WERI-Rb-1 (cell line): ENCODE results near the gene OR4N2.
"Not testable (repeated sequence)": the region's sequence is repeated elsewhere in the genome, so short reads cannot be mapped to it uniquely, and the experiment has no call there.

Experiments
- DNase-seq: peaks from one replicate; pipeline ENCODE4 v3.0.0-alpha.2; 2020
- H3K27ac ChIP-seq: fragments of 250-450 bp; sonication (Bioruptor Pico); 2 replicates; pipeline ENCODE4 v1.5.1; 2020; ENCODE audit warnings: mild to moderate bottlenecking, moderate library complexity
- H3K27me3 ChIP-seq: fragments of 250-450 bp; sonication (Bioruptor Pico); 2 replicates; pipeline ENCODE4 v1.5.1; 2021; ENCODE audit warnings: mild to moderate bottlenecking, low read depth, moderate library complexity; ENCODE audit not compliant: insufficient read depth, severe bottlenecking
- H3K36me3 ChIP-seq: fragments of 250-450 bp; sonication (Bioruptor Pico); 2 replicates; pipeline ENCODE4 v1.5.1; 2020; ENCODE audit warnings: mild to moderate bottlenecking, moderate library complexity
- H3K4me3 ChIP-seq: 2 replicates; pipeline ENCODE4 v1.5.1; 2011; ENCODE audit warnings: low read depth, mild to moderate bottlenecking, control low read depth, low read length
- H3K9me3 ChIP-seq: fragments of 250-450 bp; sonication (Bioruptor Pico); 2 replicates; pipeline ENCODE4 v1.5.1; 2021; ENCODE audit warnings: mild to moderate bottlenecking, moderate library complexity; ENCODE audit not compliant: severe bottlenecking
- CTCF ChIP-seq: IDR thresholded peaks from 2 replicates; pipeline ENCODE4 v1.5.1; 2011; ENCODE audit warnings: low read depth, mild to moderate bottlenecking, control low read depth, inconsistent platforms, low read length

OR4N2 gene

DNA sequence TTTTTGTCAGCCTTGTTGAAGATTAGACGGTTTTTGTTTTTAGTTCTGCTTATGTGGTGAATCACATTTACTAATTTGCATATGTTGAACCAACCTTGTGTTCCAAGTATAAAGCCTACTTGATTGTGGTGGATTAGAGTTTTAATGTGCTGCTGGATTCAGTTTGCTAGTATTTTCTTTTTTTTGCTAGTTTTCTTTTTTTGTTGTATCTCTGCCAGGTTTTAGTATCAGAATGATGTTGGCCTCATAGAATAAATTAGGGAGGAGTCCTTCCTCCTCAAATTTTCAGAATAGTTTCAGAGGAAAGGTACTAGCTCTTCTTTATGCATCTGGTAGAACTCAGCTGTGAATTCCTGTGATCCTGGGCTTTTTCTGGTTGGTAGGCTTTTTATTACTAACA, at the start of gene OR4N2:
Gene OR4N2 (plus strand): TSS at position 301 of the 400 bp plus-strand sequence. CDS start 23,679 bp downstream, outside the sequence.
- H3K27me3 ChIP-seq = peaks cover 44% of the 10 kb centered on the region
- H3K4me3 ChIP-seq, DNase-seq, H3K9me3 ChIP-seq, H3K36me3 ChIP-seq, H3K27ac ChIP-seq: not testable (repeated sequence)

GRCh38 chr14:19754172-19754571, 49.4 kb upstream of the OR4N2 start:
- Histone ChIP-seq H3K9me3 (no peaks in the 10 kb centered on the region), H3K36me3 (no peaks in the 10 kb centered on the region), H3K4me3 (no peak overlapping the region), H3K27me3 (peaks cover 15% of the 10 kb centered on the region), H3K27ac (no peak overlapping the region)
- DNase-seq = no peak
- no peak for TF ChIP-seq CTCF

DNA sequence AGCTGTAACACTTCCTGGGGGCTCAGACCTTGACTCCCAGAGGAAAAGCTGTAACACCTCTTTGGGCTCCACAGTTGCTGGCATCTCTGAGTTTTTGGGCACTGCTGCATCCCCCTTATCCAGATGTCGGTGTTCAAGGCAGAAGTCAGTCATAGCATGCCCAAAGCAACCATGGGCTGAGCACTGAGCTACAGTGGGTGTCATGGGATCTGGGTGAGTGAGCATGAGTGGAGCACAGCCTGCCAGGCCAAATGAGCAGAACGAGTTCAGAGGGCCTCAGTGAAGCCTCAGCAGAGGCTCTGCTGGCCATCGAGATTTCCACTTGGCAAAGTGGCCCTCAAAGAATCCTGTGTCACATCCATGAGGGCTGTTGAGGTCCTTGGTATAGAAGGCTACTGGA, 32.1 kb upstream of the OR4N2 start:
- not testable (repeated sequence) for H3K4me3 ChIP-seq, H3K9me3 ChIP-seq, H3K36me3 ChIP-seq, H3K27me3 ChIP-seq, DNase-seq, H3K27ac ChIP-seq

- no peaks in the 10 kb centered on the region for H3K36me3 ChIP-seq
- H3K9me3 ChIP-seq = peaks cover 2% of the 10 kb centered on the region
- TF ChIP-seq CTCF = no peak
- no peak for DNase-seq
- H3K27ac ChIP-seq = no peak overlapping the region
- no peak overlapping the region for H3K4me3 ChIP-seq
- H3K27me3 ChIP-seq = peaks cover 9% of the 10 kb centered on the region
Measured at GRCh38 chr14:19771895-19772430, 31.6 kb upstream of the OR4N2 start.

DNA sequence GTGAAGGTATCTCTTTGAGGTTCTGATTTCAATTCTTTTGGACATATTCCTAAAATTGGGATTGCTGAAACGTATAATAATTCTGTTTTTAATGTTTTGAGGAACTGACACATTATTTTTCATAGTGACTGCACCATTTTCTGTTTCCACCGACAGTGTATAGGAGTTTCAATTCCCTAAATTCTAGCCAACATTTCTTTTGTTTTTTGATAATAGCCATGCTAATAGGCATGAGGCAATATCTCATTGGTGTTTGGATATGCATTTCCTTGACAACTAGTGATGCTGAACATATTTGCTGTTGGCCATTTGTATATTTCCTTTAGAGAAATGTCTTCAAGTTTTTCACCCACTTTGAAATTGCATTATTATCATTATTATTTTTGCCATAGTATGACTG, 31.1 kb upstream of the OR4N2 start:
- not testable (repeated sequence) for H3K9me3 ChIP-seq, H3K27me3 ChIP-seq, H3K36me3 ChIP-seq, DNase-seq, H3K27ac ChIP-seq, H3K4me3 ChIP-seq

DNA sequence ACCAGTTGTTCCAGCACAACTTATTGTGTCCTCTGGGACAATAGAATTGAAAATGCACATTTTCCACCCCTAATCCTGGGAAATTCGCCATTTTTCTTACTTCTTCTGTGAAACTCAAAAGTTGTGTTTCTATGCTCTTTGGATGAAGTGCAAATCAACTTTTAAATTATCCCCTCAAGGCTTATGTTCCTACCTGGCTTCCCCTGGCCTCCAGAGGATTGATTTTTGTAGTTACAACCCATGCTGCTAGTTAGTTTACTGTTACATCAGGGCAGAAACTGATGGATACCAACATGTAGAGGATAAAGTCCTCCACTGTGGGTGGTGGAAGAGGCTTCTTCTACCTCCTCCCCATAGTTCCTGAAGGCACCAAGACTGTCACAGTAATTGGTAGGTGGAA, 30.4 kb upstream of the OR4N2 start, which contains the start of gene OR4M1:
Gene OR4M1 (plus strand): TSS at position 301 of the 400 bp plus-strand sequence. CDS start 6,819 bp downstream, outside the sequence.
- DNase-seq, H3K27ac ChIP-seq, H3K36me3 ChIP-seq, H3K9me3 ChIP-seq, H3K4me3 ChIP-seq: not testable (repeated sequence)
- H3K27me3 ChIP-seq = peaks cover 11% of the 10 kb centered on the region

- H3K4me3 ChIP-seq = no peak overlapping the region
- H3K9me3 ChIP-seq = peaks cover 2% of the 10 kb centered on the region
- peaks cover 17% of the 10 kb centered on the region for H3K27me3 ChIP-seq
- DNase-seq = no peak
- TF ChIP-seq CTCF = no peak
- no peaks in the 10 kb centered on the region for H3K36me3 ChIP-seq
- no peak overlapping the region for H3K27ac ChIP-seq
Measured at GRCh38 chr14:19775587-19775986, 28.0 kb upstream of the OR4N2 start.

- not testable (repeated sequence) for DNase-seq, H3K9me3 ChIP-seq, H3K4me3 ChIP-seq, H3K36me3 ChIP-seq, H3K27ac ChIP-seq
- peaks cover 48% of the 10 kb centered on the region for H3K27me3 ChIP-seq
Measured at GRCh38 chr14:19785848-19786247, 17.7 kb upstream of the OR4N2 start.

DNA sequence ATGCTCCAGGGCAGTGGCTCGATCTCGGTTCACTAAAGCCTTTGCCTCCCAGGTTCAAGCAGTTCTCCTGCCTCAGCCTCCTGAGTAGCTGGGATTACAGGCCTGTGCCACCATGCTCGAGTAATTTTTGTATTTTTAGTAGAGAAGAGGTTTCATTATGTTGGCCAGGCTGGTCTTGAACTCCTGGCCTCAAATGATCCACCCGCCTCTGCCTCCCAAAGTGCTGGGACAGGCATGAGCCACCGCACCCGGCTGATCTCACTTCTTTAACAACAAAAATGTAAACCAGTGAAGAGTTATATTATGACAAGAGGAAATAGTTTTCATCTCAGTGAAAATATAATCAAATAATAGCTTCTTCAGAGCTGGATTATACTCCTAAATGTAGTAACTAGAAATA, 16.3 kb upstream of the OR4N2 start:
- DNase-seq, H3K9me3 ChIP-seq: not testable (repeated sequence)

DNA sequence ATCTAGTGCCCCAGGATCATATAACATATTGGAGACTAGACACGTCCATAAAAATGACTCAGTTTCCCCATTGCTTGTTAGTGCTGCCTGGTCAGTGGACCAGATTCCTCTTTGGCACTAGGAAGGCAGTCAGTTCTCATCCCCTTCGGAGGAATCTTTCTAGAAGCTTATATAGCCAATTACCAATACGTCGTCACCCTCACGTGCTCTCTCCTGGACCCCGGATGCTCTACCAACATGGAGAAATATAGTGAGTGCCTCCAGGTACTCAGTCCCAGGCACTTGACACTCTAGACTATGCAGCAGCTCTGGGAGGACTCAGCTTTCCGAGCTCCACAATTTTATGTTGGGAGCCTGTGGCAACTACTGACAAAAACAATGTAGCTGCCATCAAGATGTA, 15.4 kb upstream of the OR4N2 start:
- not testable (repeated sequence) for H3K9me3 ChIP-seq, H3K27ac ChIP-seq, H3K36me3 ChIP-seq, H3K4me3 ChIP-seq, DNase-seq
- H3K27me3 ChIP-seq = peaks cover 60% of the 10 kb centered on the region

More for the DNA sequence above, 16.3 kb upstream of the OR4N2 start:
- H3K27ac ChIP-seq, H3K4me3 ChIP-seq, H3K36me3 ChIP-seq: not testable (repeated sequence)
- peaks cover 55% of the 10 kb centered on the region for H3K27me3 ChIP-seq

DNA sequence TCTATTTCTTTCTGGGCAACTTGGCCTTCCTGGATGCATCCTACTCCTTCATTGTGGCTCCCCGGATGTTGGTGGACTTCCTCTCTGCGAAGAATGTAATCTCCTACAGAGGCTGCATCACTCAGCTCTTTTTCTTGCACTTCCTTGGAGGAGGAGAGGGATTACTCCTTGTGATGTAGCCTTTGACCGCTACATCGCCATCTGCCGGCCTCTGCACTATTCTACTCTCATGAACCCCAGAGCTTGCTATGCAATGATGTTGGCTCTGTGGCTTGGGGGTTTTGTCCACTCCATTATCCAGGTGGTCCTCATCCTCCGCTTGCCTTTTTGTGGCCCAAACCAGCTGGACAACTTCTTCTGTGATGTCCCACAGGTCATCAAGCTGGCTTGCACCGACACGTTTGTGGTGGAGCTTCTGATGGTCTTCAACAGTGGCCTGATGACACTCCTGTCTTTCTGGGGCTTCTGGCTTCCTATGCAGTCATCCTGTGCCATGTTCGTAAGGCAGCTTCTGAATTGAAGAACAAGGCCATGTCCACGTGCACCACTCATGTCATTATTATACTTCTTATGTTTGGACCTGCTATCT, 7.0 kb upstream of the OR4N2 start:
- H3K4me3 ChIP-seq, H3K27ac ChIP-seq, DNase-seq, H3K9me3 ChIP-seq, H3K36me3 ChIP-seq: not testable (repeated sequence)
- peaks cover 42% of the 10 kb centered on the region for H3K27me3 ChIP-seq
